ENCODE measurements around the gene ABCC9.

- TF ChIP-seq CTCF (IDR thresholded peaks at IDR 0.05) (no peak), ZBTB33 (IDR thresholded peaks at IDR 0.05; ENCODE audit: borderline replicate concordance, low read depth) (no peak), EP300 (IDR thresholded peaks at IDR 0.05; ENCODE audit: borderline replicate concordance in 1 of 2, low read depth in 1 of 2, low read length in 1 of 2) (peak in 1 of 2 experiments; percentile 42; a peak in 1 of 4 replicates), CHD2 (IDR thresholded peaks at IDR 0.05; ENCODE audit: low read length, partially characterized antibody) (no peak), EZH2phosphoT487 (IDR thresholded peaks at IDR 0.05; ENCODE audit: borderline replicate concordance, low read depth) (0 out of 2 replicates have a peak, but pooled peaks have one; percentile 67), NRF1 (IDR thresholded peaks at IDR 0.05; ENCODE audit: low read depth, low read length) (no peak), GATA2 (CRISPR knock-in tag; IDR thresholded peaks at IDR 0.05) (no peak), MAX (IDR thresholded peaks at IDR 0.05; ENCODE audit: low read depth) (no peak)
Measured at GRCh38 chr12:21773806-21774205, 167.4 kb downstream of the ABCC9 start.
